DND-41 (cell line): ENCODE data around the gene FBXO38.

Experiments
- ATAC-seq: fragments of 200-7000 bp; cut with Tn5 transposase; 3 replicates; pipeline ENCODE4 v1.9.1; 2021; ENCODE audit warnings: low read depth; ENCODE audit not compliant: insufficient read depth
- DNase-seq: peaks from one replicate; pipeline ENCODE4 v3.0.0-alpha.2; 2020
- H2AFZ ChIP-seq: 2 replicates; pipeline ENCODE4 v1.6.0; 2012; ENCODE audit warnings: low read depth, low read length
- H3K27ac ChIP-seq: 2 replicates; pipeline ENCODE4 v1.5.1; 2012; ENCODE audit warnings: low read length, inconsistent platforms
- H3K27me3 ChIP-seq: fragments of 200-600 bp; sonication (generic); 2 replicates; pipeline ENCODE4 v1.6.0; 2012; ENCODE audit warnings: low read length, mild to moderate bottlenecking, inconsistent platforms; ENCODE audit not compliant: insufficient read depth, poor library complexity
- H3K36me3 ChIP-seq: 2 replicates; pipeline ENCODE4 v1.5.1; 2012; ENCODE audit warnings: low read length, inconsistent platforms; ENCODE audit not compliant: insufficient read depth
- H3K4me1 ChIP-seq: 2 replicates; pipeline ENCODE4 v1.5.1; 2012; ENCODE audit warnings: mild to moderate bottlenecking, low read length; ENCODE audit not compliant: insufficient read depth
- H3K4me2 ChIP-seq: 2 replicates; pipeline ENCODE4 v1.6.0; 2012; ENCODE audit warnings: mild to moderate bottlenecking, moderate library complexity, low read length, inconsistent platforms; ENCODE audit not compliant: insufficient read depth
- H3K4me3 ChIP-seq, 2 experiments: fragments of 200-600 bp in 1 of 2; shearing (Covaris generic) in 1 of 2; 2 replicates each; pipeline ENCODE4 v1.5.1; 2012 to 2016; ENCODE audit warnings: inconsistent platforms in 2 of 2, low read length in 2 of 2, mild to moderate bottlenecking in 2 of 2, low read depth in 1 of 2, moderate library complexity in 1 of 2
- H3K79me2 ChIP-seq: 2 replicates; pipeline ENCODE4 v1.6.0; 2012; ENCODE audit warnings: low read length, inconsistent platforms; ENCODE audit not compliant: insufficient read depth
- H3K9ac ChIP-seq: 2 replicates; pipeline ENCODE4 v1.6.0; 2012; ENCODE audit warnings: low read depth, mild to moderate bottlenecking, inconsistent platforms, low read length, moderate library complexity
- H3K9me3 ChIP-seq: 2 replicates; pipeline ENCODE4 v1.5.1; 2012; ENCODE audit warnings: low read length, moderate library complexity, mild to moderate bottlenecking, inconsistent platforms; ENCODE audit not compliant: insufficient read depth, severe bottlenecking
- H4K20me1 ChIP-seq: 2 replicates; pipeline ENCODE4 v1.6.0; 2012; ENCODE audit warnings: low read length; ENCODE audit not compliant: insufficient read depth
- CTCF ChIP-seq: IDR thresholded peaks from 2 replicates; pipeline ENCODE4 v1.5.1; 2012; ENCODE audit warnings: borderline replicate concordance, low read length, moderate library complexity, mild to moderate bottlenecking; ENCODE audit not compliant: poor library complexity, severe bottlenecking; ENCODE audit errors: extremely low read depth
- EZH2 ChIP-seq: IDR thresholded peaks from 3 replicates; pipeline ENCODE4 v1.6.1; 2012; ENCODE audit warnings: borderline replicate concordance, low read depth, mild to moderate bottlenecking, moderate library complexity, low read length, inconsistent platforms; ENCODE audit not compliant: severe bottlenecking

FBXO38 gene

GRCh38 chr5:148455185-148455584, 71.4 kb downstream of the FBXO38 start:
- TF ChIP-seq EZH2, result no peak
- TF ChIP-seq CTCF, result no peak

GRCh38 chr5:148457183-148457620, 73.4 kb downstream of the FBXO38 start:
- H3K9me3 ChIP-seq, result no peaks in the 10 kb centered on the region
- H3K9ac ChIP-seq, result no peak overlapping the region
- H3K4me1 ChIP-seq, result no peaks in the 10 kb centered on the region
- no peak overlapping the region for H2AFZ ChIP-seq
- H3K4me2 ChIP-seq, result no peak overlapping the region
- H3K4me3 ChIP-seq, result no peak overlapping the region
- no peak overlapping the region for H3K27ac ChIP-seq
- H3K27me3 ChIP-seq, result no peaks in the 10 kb centered on the region
- no peaks in the 10 kb centered on the region for H3K79me2 ChIP-seq
- ATAC-seq (peak; percentile 82), DNase-seq (peak; percentile 29)
- TF ChIP-seq CTCF, result peak; percentile 56
- TF ChIP-seq EZH2, result no peak
- H4K20me1 ChIP-seq, result no peaks in the 10 kb centered on the region; the same call in 1 of the 2 replicates
- no peaks in the 10 kb centered on the region for H3K36me3 ChIP-seq

More at GRCh38 chr5:148455185-148455584, 71.4 kb downstream of the FBXO38 start:
- Histone ChIP-seq H3K4me1 (no peaks in the 10 kb centered on the region), H3K9ac (no peak overlapping the region), H3K27ac (no peak overlapping the region), H3K27me3 (no peaks in the 10 kb centered on the region), H3K4me2 (no peak overlapping the region), H3K79me2 (no peaks in the 10 kb centered on the region), H4K20me1 (no peaks in the 10 kb centered on the region; the same call in 1 of the 2 replicates), H2AFZ (no peak overlapping the region), H3K4me3 (no peak overlapping the region), H3K36me3 (no peaks in the 10 kb centered on the region), H3K9me3 (no peaks in the 10 kb centered on the region)
- DNase-seq (no peak), ATAC-seq (no peak)

- TF ChIP-seq EZH2 (no peak), CTCF (no peak)
- Histone ChIP-seq H3K27ac (no peak overlapping the region), H3K79me2 (no peaks in the 10 kb centered on the region), H3K4me1 (no peaks in the 10 kb centered on the region), H3K9me3 (no peaks in the 10 kb centered on the region), H3K36me3 (no peaks in the 10 kb centered on the region), H3K4me2 (no peak overlapping the region), H4K20me1 (no peaks in the 10 kb centered on the region; the same call in 1 of the 2 replicates), H3K4me3 (no peak overlapping the region), H2AFZ (no peak overlapping the region), H3K9ac (no peak overlapping the region), H3K27me3 (no peaks in the 10 kb centered on the region)
- ATAC-seq, result no peak
- no peak for DNase-seq
These were observed 74.5 kb downstream of the FBXO38 start for GRCh38 chr5:148458036-148458888.
